Tibial nerve (tissue), 4 donors: ENCODE results near the gene GPC3.

Source experiments
- CTCF ChIP-seq, 5 experiments: fragments of 200-600 bp in 3 of 5; fragments of 450-650 bp in 2 of 5; sonication (generic) in 3 of 5; IDR thresholded peaks; one replicate each; pipeline ENCODE4 v1.5.1; 2016 to 2019; ENCODE audit warnings: antibody characterized with exemption in 5 of 5, mild to moderate bottlenecking in 3 of 5, moderate library complexity in 2 of 5
- EP300 ChIP-seq, 2 donors: sonication (generic); formaldehyde crosslinking; IDR thresholded peaks; one replicate each; pipeline ENCODE4 v1.6.1; 2017; ENCODE audit warnings: antibody characterized with exemption in 2 of 2, mild to moderate bottlenecking in 1 of 2
- POLR2A ChIP-seq, 2 donors: fragments of 450-650 bp; IDR thresholded peaks; one replicate each; pipeline ENCODE4 v1.6.1; 2017; ENCODE audit warnings: antibody characterized with exemption in 2 of 2, mild to moderate bottlenecking in 2 of 2, moderate library complexity in 2 of 2

- TF ChIP-seq CTCF (IDR thresholded peaks at IDR 0.05), result no peak
- no peak for TF ChIP-seq EP300 (IDR thresholded peaks at IDR 0.05)
- TF ChIP-seq POLR2A (IDR thresholded peaks at IDR 0.05), result no peak
Observed at GRCh38 chrX:133636009-133636408, 349.4 kb downstream of the GPC3 start.
